IPS-11a (cell line): ENCODE data around the gene BAIAP3.

ENCODE experiments used
- H3K4me3 ChIP-seq: one replicate; pipeline ENCODE4 v1.5.1; 2013; ENCODE audit warnings: low read depth, low read length, control low read depth

BAIAP3 gene

DNA sequence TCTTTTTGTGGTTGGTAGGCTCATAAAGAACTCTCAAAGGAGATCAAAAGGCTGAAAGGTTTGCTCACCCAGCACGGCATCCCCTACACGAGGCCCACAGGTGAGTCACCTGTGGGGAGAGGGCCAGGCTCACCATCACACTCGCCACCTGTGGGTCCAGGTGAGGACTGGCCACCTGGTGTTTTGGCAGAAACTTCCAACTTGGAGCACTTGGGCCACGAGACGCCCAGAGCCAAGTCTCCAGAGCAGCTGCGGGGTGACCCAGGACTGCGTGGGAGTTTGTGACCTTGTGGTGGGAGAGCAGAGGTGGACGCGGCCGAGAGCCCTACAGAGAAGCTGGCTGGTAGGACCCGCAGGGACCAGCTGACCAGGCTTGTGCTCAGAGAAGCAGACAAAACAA lies 29.4 kb downstream of the BAIAP3 start:
- H3K4me3 ChIP-seq: no peak overlapping the region

DNA sequence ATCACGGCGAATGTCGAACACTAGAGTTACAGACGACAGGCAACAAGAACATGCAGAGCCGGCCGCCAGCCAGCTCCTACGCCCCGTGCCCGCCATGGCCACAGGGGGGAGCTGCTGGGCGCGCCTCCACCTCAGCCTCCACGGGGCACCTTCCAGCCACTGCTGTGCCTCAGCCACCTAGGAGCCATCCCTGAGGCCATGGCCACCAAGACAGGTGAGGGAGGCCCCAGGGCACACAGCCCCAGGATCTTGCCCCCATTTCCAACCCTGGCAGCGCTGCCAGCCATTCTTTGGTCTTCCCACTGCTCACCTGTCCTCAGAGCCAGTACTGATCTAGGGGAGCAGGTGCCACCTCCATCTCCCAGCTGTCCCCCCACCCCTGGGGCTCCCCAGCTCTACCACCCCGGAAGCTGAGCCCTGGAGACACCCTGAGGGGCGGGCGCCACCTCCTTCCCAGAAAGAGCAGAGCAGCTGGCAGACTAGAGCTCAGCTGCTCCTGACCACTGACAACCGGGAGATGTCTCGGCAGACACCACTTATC lies 30.1 kb downstream of the BAIAP3 start:
- no peak overlapping the region for H3K4me3 ChIP-seq

DNA sequence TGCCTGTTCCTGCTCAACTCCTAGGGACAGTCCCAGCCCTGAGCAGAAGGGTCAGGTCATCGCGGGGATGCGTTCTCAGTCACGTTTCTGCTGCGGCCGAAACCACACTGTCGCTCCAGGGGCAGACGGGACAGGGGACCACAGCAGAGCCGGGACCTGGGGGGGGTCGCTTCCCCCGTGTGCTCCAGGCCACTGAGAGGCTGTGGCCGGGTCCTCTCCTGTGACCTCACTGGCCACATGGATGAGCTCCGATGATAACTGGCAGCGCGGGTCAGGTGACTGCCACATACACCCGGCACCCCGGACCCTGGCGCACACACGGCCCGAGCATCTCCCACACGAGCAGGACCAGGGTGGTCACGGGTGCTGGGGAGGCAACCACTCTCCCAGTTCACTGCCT lies 31.1 kb downstream of the BAIAP3 start:
- H3K4me3 ChIP-seq: no peak overlapping the region

DNA sequence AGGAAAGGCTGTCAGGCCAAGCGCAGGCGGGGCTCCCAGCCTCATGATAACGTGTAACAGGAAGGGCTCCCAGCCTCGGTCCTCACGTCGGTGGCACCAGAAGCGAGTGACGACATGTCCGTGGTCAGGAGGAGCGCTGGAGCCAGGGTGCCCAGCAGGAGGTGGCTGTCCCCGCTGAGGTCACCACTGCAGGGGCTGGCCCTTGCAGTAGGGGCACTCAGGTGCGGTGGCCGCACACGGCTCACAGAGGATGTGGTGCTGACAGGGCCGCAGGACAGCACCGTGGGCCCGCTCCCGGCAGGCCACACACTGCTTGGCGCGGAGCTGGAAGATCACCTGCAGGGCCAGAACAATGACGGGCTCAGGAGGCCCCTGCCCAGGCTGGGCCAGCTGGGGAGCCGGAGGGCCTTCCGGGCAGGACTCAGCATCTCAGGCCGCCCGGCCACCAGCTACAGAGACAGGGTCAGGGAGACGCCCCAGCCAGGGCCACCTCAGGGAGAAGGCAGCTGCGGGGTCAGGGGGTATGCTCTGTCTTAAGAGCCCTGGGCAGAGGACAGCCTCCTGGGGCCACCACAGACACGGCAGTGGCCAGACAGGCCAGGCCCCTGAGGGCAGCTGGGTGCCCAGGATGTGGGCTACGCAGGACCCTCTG lies 32.7 kb downstream of the BAIAP3 start:
- no peak overlapping the region for H3K4me3 ChIP-seq

DNA sequence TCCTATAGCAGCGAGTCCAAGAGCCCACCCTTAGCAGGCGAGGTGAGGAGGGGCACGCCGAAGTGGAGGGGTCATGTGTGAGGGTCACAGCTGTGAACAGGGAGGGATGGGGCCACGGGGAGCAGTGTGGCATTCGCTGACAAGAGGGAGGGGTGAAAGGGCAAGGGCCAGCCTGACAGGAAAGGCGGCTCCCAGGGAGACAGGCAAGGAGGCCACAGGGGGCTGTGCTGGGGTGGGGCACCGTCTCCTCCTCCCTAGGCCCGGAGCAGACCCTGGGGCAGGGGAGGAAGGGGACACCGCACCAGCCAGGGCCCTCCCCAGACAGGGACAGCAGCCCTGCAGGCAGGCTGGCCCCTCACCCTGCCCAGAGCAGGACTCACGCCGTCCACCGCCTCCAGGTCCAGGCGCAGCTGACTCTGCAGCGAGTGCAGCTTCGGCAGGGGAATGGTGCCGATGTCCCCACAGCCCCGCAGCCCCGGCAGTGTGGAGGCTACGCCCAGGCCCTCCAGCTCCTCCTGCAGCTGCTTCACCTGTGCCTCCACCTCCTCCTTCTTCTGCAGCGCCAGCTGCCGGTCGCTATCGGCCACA lies 33.4 kb downstream of the BAIAP3 start:
- no peak overlapping the region for H3K4me3 ChIP-seq

DNA sequence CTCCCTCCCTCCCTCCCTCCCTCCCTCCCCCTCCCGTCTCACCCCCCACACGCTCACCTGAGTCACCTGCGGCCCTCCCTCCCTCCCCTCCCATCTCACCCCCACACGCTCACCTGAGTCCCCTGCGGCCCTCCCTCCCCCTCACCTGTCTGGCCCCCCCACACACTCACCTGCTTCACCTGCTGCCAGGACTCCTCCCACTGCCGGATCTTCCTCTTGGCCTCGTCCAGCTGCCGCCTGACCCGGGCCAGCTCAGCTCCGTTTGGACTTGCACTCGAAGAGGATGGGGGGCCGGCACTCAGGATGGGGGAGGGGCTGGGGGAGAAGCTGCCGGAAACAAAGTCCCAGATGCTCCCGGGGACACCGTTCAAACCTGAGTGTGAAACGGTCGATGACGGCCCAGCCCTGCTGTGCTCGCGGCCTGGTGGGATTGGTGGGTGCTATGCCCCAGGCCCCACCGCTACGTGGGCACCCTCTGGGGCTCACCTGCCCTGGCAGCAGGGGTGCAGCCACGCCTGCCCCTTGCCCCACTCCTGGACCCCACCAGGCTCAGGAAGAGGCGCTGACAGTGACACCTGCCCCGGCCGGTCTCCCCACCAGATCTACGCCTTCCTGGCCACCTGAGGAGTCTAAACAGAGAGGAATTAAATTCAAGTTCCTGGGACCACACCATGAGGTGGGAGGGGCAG lies 34.2 kb downstream of the BAIAP3 start:
- H3K4me3 ChIP-seq: no peak overlapping the region

DNA sequence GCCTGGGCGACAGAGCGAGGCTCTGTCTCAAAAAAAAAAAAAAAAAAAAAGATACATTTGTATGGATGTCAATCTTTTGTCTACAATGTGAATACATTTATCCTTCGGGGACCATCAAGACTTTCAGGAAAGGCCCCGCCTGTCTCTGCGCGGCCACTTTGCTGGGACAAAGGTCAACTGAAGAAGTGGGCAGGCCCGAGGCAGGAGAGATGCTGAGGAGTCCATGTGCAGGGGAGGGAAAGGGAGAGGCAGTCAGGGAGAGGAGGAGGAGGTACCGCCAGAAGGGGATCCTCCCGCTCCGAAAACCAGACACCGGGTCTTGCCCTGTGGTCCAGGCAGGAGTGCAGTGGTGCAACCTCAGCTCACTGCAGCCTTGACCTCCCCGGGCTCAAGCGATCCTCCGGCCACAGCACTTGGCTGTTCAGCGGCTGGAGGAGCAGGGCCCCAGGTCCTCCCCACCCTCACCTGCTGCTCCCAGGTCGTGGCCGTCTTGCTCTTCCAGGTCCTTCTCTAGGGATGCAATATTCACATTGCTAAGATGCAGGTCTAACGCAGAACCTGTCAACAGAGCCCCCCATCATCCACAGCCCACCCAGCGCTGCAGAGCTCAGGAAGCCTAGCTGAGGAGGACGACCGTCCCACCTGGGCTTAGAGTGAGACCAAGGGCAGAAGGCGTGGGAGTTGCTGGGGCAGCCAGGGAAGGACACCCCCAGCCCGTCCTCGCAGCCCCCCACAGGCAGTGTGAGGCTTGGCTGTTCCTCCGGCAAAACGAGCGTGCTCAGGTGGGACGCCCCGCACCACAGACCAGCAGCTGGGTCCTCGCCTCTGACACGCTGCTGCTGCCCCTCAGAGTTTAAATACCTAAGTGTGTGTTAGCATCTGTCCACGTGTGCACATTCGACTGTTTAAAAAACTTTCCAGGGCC lies 37.9 kb downstream of the BAIAP3 start:
- H3K4me3 ChIP-seq: no peak overlapping the region

DNA sequence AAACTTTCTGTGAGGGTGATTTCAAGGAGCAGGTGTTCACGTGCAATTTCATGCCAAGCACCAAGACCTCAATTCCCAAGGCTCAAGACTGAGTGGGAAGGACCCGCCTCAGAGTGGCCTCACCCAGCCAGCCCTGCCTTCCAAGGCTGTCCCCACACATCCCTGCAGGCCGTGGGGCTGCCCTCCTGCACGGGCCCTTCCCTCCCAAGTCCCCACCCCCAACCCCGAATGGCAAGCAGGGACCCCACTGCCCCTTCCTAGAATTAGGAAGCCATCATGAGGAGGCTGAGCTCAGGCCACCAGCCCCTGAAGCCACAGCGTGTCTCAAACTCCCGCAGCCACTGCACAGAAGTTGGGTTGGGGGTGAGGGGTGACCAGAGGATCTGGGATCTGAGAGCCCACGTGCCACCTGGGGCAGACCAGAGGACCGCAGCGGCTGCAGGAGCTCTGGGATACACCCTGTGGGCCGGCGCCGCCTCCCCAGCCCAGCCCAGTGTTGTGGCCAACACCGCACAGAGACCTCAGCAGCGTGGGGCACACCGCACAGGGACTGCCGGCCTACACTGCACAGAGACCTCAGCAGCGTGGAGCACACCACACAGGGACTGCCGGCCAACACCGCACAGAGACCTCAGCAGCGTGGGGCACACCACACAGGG lies 39.0 kb downstream of the BAIAP3 start:
- H3K4me3 ChIP-seq: no peak overlapping the region

DNA sequence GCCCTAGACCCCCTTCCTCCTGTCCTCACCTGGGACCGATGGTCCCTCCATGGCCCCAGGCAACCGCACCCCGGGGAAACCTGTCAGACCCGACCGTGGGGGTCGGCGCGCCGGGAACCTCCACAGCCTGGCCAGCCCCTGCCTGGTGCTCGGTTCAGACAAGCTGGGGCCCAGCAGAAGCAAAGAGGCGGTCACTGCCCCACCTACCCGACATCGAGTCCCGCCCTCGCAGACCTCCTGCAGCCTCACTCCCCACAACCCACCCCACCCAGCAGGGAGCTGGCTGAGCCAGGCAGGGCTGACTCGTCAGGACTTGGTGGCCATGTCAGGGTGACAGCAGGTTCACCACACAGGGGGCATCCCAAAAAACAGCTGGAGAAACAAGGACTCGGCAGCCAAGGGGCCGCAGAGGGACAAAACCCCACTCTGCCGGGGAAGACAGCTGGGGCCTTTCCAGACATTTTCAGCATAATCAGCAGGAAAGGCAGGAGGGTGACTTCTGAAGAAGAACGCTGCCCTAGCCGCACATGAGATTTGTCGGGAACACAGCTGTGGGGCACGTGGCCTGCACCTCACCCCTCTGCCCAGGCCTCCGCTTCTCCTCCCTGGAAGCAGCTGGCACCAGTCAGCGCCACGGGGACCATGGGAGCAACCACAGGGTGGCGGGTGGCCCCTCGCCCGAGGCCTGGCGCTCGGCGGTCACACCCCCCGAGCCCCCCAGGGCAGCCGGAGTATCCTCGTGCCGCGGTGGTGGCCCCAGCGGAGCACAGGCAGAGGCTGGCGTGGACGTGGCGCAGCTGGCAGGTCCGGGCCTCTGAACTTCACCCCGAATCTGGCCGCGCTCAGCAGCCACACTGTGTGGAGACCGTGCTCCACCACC lies 41.2 kb downstream of the BAIAP3 start:
- no peak overlapping the region for H3K4me3 ChIP-seq

DNA sequence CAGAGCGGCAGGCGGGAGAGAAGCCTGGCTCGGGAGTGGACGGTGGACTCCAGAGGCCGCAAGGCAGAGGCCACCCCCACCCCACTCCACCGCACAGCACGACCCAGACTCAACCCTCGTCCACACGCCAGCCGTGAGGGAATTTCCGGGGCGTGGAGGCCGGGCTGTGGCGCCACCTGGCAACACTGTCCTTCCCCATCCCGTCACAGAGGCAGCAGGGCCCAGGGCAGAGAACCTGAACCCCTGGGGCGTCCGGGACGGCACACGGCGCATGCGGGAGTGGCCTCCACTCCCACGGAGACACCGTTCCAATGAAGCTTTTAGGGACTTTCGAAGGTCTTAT lies 41.8 kb downstream of the BAIAP3 start:
- no peak overlapping the region for H3K4me3 ChIP-seq

DNA sequence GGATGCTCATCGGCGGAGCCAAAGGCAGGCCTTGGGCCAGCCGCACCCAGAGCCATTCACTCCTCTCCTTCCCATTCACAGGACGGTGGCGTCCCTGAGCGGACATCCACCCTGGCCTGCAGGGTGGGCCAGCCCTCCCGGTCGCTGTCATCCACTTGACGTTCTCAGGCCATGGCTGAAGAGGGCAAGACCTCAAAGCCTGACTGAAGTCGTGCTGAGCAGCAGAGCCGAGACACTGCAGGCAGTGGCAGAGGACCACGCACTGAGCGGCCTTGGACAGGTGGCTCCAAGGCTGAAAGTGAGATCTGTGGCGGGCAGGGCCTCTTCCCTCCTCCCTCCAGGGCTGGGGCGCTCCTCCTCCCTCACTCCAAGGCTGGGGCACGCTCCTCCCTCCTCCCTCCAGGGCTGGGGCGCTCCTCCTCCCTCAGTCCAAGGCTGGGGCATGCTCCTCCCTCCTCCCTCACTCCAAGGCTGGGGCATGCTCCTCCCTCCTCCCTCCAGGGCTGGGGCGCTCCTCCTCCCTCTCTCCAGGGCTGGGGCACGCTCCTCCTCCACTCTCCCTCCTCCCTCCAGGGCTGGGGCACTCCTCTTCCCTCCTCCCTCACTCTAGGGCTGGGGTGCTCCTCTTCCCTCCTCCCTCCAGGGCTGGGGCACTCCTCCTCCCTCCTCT lies 42.4 kb downstream of the BAIAP3 start:
- H3K4me3 ChIP-seq: no peak overlapping the region

DNA sequence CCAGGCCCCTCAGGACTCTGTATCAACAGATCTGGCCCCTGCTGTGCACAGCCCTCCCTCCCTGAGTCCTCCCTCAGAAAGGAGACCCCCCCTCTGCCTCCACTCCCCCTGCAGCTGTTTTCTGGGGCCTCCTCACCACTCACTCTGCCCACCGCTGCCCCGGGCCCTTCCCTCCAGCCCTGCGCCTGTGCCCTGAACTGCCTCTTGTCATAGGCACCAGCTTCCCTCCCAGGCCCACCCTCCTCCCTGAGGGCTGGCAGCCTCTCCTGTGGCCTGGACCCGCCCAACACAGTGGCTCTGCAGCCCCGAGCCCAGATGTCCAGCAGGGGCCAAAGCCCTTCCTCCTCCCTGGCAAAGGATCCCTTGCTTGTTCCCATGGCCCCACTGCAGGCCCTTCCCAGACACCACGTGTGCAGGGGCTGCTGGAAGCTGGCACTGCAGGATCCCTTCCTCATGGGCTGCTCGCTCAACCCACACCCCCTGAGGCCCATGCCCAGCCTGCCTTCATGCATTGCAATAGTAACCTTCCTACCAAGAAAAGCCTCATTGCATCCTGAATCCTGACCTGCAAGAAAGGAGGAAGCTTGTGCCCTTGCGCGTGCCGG lies 44.1 kb downstream of the BAIAP3 start:
- no peak overlapping the region for H3K4me3 ChIP-seq

DNA sequence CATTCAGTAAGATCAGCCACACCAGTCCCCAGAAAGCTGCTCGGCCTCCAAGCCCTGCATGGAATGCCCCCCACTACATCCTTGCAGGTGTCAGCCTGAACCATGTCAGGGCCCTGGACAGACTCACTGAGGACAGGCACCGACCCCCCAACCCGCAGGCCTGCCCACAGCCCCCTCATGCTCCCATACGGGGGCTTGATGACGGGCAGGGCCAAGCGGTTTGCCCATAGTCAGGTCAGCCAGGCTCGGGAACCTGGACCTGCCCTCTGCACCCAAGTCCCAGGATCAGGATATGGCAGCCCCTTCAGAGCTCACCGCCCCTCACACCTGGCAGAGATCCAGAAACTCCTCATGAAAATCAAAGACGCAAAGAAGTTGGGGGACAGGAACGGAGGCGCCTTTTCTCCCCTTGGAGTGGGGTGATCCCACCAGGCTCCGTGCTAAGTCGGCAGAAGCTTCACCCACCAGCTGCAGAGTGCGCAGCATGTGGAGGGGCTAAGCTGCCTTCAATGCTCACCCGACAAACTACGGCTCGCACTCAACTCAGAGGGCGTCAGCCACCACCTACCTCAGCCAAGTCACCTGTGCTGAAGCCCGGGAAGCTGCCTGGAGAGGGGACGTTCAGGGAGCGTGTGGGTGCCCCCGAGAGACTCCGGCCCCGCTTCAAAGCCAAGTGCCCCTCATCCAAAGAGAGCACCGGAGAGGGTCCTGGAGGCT lies 44.8 kb downstream of the BAIAP3 start:
- peak overlapping the region; percentile 73 for H3K4me3 ChIP-seq

DNA sequence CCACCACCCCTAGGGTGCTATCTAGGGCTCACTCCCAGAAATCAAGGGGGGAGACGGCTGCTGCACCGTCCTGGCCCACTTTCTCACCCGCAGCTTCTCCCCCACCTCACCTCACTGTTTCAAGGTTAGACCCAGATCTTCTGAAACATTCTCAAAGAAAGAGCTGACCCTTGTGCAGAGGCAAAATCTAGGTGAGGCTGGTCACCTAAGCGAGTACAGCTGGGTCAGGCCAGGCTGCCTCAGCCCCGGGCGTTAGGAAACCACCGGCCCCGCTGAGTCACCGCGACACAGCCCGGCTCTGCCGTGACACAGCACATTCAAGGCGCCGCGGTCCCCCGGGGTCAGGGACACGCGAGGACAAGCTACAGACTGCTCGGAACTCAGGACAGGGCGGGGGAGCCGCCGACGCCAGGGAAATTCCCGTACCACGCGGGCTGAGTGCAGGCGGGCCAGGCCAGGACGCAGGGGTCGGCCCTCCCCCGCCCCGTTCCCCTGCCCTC lies 45.4 kb downstream of the BAIAP3 start:
- peak overlapping the region; percentile 73 for H3K4me3 ChIP-seq

DNA sequence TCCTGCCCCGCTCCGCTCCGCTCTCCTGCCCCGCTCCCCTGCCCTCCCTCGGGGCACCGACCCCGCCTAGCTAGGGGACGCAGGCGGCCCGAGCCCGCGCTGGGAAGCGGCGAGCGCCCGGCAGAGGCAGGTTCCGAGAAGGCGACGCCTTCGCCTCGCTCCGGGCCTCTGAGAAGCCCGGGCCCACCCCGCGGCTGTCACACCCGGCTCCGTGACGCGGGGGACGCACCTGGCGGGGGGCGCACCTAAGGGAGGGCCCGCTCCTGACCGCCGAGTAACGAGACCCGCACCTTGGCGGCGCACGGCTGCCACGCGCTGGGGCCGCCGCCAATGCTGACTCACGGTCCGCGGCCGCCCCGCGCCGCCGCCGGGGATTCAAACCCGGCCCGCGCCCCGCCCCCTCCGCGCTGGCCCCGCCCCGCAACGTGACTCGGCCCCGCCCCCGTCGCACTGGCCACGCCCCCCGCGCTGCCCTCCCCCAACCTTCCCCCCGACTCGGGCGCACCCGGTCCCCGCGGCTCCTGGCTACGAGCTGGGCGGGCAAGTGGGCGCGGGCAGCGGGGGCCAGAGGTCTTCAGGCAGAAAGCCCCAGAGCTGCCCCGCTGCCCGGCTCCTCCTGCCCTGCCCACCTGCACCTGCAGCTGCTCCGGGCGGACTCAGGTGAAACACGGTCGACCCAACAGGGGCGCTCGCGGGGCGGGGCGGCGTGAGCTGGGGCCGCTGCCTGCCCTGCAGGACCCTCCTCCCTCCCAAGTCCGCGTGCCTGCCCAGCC lies 46.0 kb downstream of the BAIAP3 start:
- H3K4me3 ChIP-seq: peak overlapping the region; percentile 73

DNA sequence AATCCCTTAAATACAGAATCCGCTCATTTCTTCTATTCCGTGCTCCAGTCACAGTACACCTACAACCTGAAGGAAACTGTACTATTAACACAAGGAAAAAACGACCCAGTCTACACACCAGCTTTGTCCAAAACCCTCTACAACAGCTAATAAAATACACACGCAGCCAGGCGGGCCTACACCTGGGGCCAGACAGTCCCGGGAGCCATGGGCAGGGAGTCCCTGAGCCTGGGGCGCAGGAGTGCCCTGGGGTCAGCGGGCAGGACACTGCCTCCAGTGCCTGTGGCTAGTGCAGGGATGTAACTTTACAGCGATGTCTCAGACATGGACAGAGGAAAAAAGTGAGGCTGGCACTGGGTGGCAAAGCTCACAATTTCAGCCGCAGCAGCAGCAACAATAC lies 46.8 kb downstream of the BAIAP3 start:
- peak overlapping the region; percentile 41 for H3K4me3 ChIP-seq
